GM19023 (cell line): ENCODE data around the gene ANAPC2.

Source experiments
- ATAC-seq: cut with Tn5 transposase; IDR thresholded peaks from one replicate; pipeline ENCODE4 v1.9.1; 2021; ENCODE audit warnings: mild to moderate bottlenecking, moderate library complexity; ENCODE audit not compliant: unreplicated experiment

The ANAPC2 gene

GRCh38 chr9:137194909-137195308 is 6.5 kb upstream of the ANAPC2 start:
- no peak for ATAC-seq

GRCh38 chr9:137194388-137194787 is 6.0 kb upstream of the ANAPC2 start:
- no peak for ATAC-seq

GRCh38 chr9:137193771-137194170 is 5.4 kb upstream of the ANAPC2 start:
- ATAC-seq = no peak

GRCh38 chr9:137192859-137193258 is 4.5 kb upstream of the ANAPC2 start:
- no peak for ATAC-seq

GRCh38 chr9:137192448-137192780 is 4.1 kb upstream of the ANAPC2 start:
- no peak for ATAC-seq

- no peak for ATAC-seq
Observed at GRCh38 chr9:137191691-137192447, 3.5 kb upstream of the ANAPC2 start.

GRCh38 chr9:137191245-137191644 is 2.9 kb upstream of the ANAPC2 start:
- no peak for ATAC-seq

- no peak for ATAC-seq
Observed at GRCh38 chr9:137190315-137190856, 2.0 kb upstream of the ANAPC2 start.

GRCh38 chr9:137189297-137190295 is 1.2 kb upstream of the ANAPC2 start:
- no peak for ATAC-seq

- no peak for ATAC-seq
Observed at GRCh38 chr9:137188086-137188489, 272 bp downstream of the ANAPC2 start.

GRCh38 chr9:137187386-137187785 is 974 bp downstream of the ANAPC2 start:
- ATAC-seq = no peak

GRCh38 chr9:137186385-137186784 is 2.0 kb downstream of the ANAPC2 start:
- ATAC-seq = no peak

GRCh38 chr9:137185921-137186320 is 2.4 kb downstream of the ANAPC2 start:
- no peak for ATAC-seq

GRCh38 chr9:137184881-137185660 is 3.3 kb downstream of the ANAPC2 start:
- no peak for ATAC-seq

- ATAC-seq = no peak
Observed at GRCh38 chr9:137183980-137184595, 4.3 kb downstream of the ANAPC2 start.

GRCh38 chr9:137182836-137183235 is 5.5 kb downstream of the ANAPC2 start:
- ATAC-seq = no peak

GRCh38 chr9:137181680-137182079 is 6.7 kb downstream of the ANAPC2 start:
- ATAC-seq = no peak

- ATAC-seq = no peak
Observed at GRCh38 chr9:137180491-137180890, 7.9 kb downstream of the ANAPC2 start.

GRCh38 chr9:137179761-137180160 is 8.6 kb downstream of the ANAPC2 start:
- no peak for ATAC-seq

- ATAC-seq = no peak
Observed at GRCh38 chr9:137178939-137179630, 9.3 kb downstream of the ANAPC2 start.
